Lower lobe of right lung (tissue), 2 donors: ENCODE data around the gene LSMEM2. TPM values are rescaled to one million over a fixed set of nuclear protein-coding genes. Genes with fewer than 3 reads are reported as not detected.

Experiments
- ATAC-seq, 2 donors: fragments of 200-7000 bp; cut with Tn5 transposase; one replicate each; pipeline ENCODE4 v1.9.1; 2020 to 2022; ENCODE audit warnings: mild to moderate bottlenecking in 2 of 2, moderate library complexity in 2 of 2
- DNase-seq: peaks from one replicate; pipeline ENCODE4 v3.0.0-alpha.2; 2020
- H3K27ac ChIP-seq: fragments of 200-600 bp; one replicate; pipeline ENCODE4 v1.8.0; 2022
- H3K27me3 ChIP-seq: fragments of 200-600 bp; one replicate; pipeline ENCODE4 v1.8.0; 2022; ENCODE audit warnings: low read depth
- H3K36me3 ChIP-seq: fragments of 200-600 bp; one replicate; pipeline ENCODE4 v1.8.0; 2022; ENCODE audit warnings: mild to moderate bottlenecking
- H3K4me1 ChIP-seq: fragments of 200-600 bp; one replicate; pipeline ENCODE4 v1.8.0; 2022
- H3K4me3 ChIP-seq: fragments of 200-600 bp; one replicate; pipeline ENCODE4 v1.8.0; 2022; ENCODE audit warnings: mild to moderate bottlenecking
- H3K9me3 ChIP-seq: fragments of 200-600 bp; one replicate; pipeline ENCODE4 v1.8.0; 2022
- CTCF ChIP-seq: fragments of 200-600 bp; IDR thresholded peaks from one replicate; pipeline ENCODE4 v1.8.0; 2022; ENCODE audit warnings: antibody characterized with exemption, mild to moderate bottlenecking
- intact Hi-C: fragments of 100-400 bp; cut with DNase I; formaldehyde crosslinking; loops from one replicate; pipeline ENCODE4 v1.11.0; 2022
- total RNA-seq: library from RNA; stranded (reverse); fragmentation: NEBNext Ultra II Directional; extraction: Animal tissue kit (Norgen Biotek cat#: 25700); gene quantifications from one replicate; pipeline ENCODE4 v1.2.1, GENCODE V29; 2021
- donor health status: DM: no; HTN: yes; CAD: no; lungs with severe emphysema.

The LSMEM2 gene
- total RNA-seq, 1 donor from 2014 or later: not detected

GRCh38 chr3:50324351-50325112 lies 45.6 kb downstream of the LSMEM2 start:
- ATAC-seq (peak; percentile 7 to 9), DNase-seq (peak; percentile 81)
- Histone ChIP-seq H3K27me3 (no peaks in the 10 kb centered on the region), H3K27ac (peak overlapping the region; percentile 98), H3K4me3 (peak overlapping the region; percentile 9), H3K4me1 (peaks cover 75% of the 10 kb centered on the region), H3K36me3 (peaks cover 28% of the 10 kb centered on the region), H3K9me3 (no peaks in the 10 kb centered on the region)
- intact Hi-C loops: no loop called here
- peak; percentile 87 for TF ChIP-seq CTCF

- no peak for DNase-seq
- Histone ChIP-seq H3K27me3 (no peaks in the 10 kb centered on the region), H3K27ac (peak overlapping the region; percentile 98), H3K4me3 (no peak overlapping the region), H3K9me3 (no peaks in the 10 kb centered on the region), H3K36me3 (peaks cover 28% of the 10 kb centered on the region), H3K4me1 (peaks cover 69% of the 10 kb centered on the region)
- TF ChIP-seq CTCF: no peak
- intact Hi-C loops: no loop called here
- no peak for ATAC-seq
Observed at GRCh38 chr3:50325113-50325480, 46.2 kb downstream of the LSMEM2 start.

- ATAC-seq: no peak
- DNase-seq: no peak
- H3K27me3 ChIP-seq: no peaks in the 10 kb centered on the region
- peaks cover 31% of the 10 kb centered on the region for H3K36me3 ChIP-seq
- no peak overlapping the region for H3K4me3 ChIP-seq
- H3K4me1 ChIP-seq: peaks cover 64% of the 10 kb centered on the region
- TF ChIP-seq CTCF: no peak
- intact Hi-C loops: no loop called here
- peak overlapping the region; percentile 98 for H3K27ac ChIP-seq
- no peaks in the 10 kb centered on the region for H3K9me3 ChIP-seq
Observed at GRCh38 chr3:50325497-50326181, 46.8 kb downstream of the LSMEM2 start.

- DNase-seq (no peak), ATAC-seq (no peak)
- no peak overlapping the region for H3K4me3 ChIP-seq
- no peaks in the 10 kb centered on the region for H3K27me3 ChIP-seq
- peaks cover 63% of the 10 kb centered on the region for H3K4me1 ChIP-seq
- H3K36me3 ChIP-seq: peaks cover 36% of the 10 kb centered on the region
- no peak overlapping the region for H3K27ac ChIP-seq
- intact Hi-C loops: no loop called here
- no peak for TF ChIP-seq CTCF
- H3K9me3 ChIP-seq: no peaks in the 10 kb centered on the region
Observed at GRCh38 chr3:50326182-50326541, 47.3 kb downstream of the LSMEM2 start.

GRCh38 chr3:50327129-50327528 lies 48.2 kb downstream of the LSMEM2 start:
- Histone ChIP-seq H3K9me3 (no peaks in the 10 kb centered on the region), H3K4me3 (peak overlapping the region; percentile 97), H3K4me1 (peaks cover 59% of the 10 kb centered on the region), H3K36me3 (peaks cover 45% of the 10 kb centered on the region), H3K27ac (peak overlapping the region; percentile 89), H3K27me3 (no peaks in the 10 kb centered on the region)
- DNase-seq (no peak), ATAC-seq (no peak)
- intact Hi-C loops: no loop called here
- TF ChIP-seq CTCF: no peak
